Measurements from ENCODE around the gene NT5C1A.

Gene NT5C1A

GRCh38 chr1:39668894-39669293 lies 3.0 kb downstream of the NT5C1A start:
- H3K4ac ChIP-seq (ENCODE audit: low read depth in 1 of 2, low read length in 2 of 2), result no peak overlapping the region
- peaks cover 85 to 88% of the 10 kb centered on the region in 2 experiments for H3K27me3 ChIP-seq (ENCODE audit: control insufficient read depth in 1 of 2, insufficient read depth in 1 of 2, low read length in 2 of 2)
- H2AK5ac ChIP-seq (ENCODE audit: low read length, severe bottlenecking), result no peak overlapping the region
- H4K8ac ChIP-seq (ENCODE audit: low read length), result no peak overlapping the region
- H2BK12ac ChIP-seq (ENCODE audit: low read length in 2 of 2), result no peak overlapping the region
- no peak overlapping the region for H3K18ac ChIP-seq (ENCODE audit: low read depth in 1 of 2, low read length in 2 of 2)
- no peak overlapping the region for H3K27ac ChIP-seq (ENCODE audit: low read length, poor library complexity, severe bottlenecking)
- H3K4me3 ChIP-seq (ENCODE audit: insufficient read depth in 1 of 2, low read depth in 1 of 2, low read length in 2 of 2), result no peak overlapping the region
- no peak overlapping the region for H3K23ac ChIP-seq (ENCODE audit: low read length in 2 of 2)
- H2BK5ac ChIP-seq (ENCODE audit: low read depth, low read length, poor library complexity, severe bottlenecking), result no peak overlapping the region
- H3K79me1 ChIP-seq (replicated peaks; ENCODE audit: low read length, poor library complexity, severe bottlenecking), result no peaks in the 10 kb centered on the region
- peaks cover 14% of the 10 kb centered on the region for H3K4me1 ChIP-seq (ENCODE audit: control insufficient read depth, insufficient read depth, low read depth, low read length)
- no peak overlapping the region for H2AFZ ChIP-seq (ENCODE audit: low read depth, low read length)
- no peak overlapping the region for H3K9ac ChIP-seq (ENCODE audit: low read length)
- H3K9me3 ChIP-seq (ENCODE audit: control insufficient read depth, low read length), result peaks cover 6% of the 10 kb centered on the region
- no peak overlapping the region for H2BK15ac ChIP-seq (ENCODE audit: low read depth, poor library complexity, severe bottlenecking)
- H4K91ac ChIP-seq (ENCODE audit: low read length), result no peak overlapping the region
- H2BK120ac ChIP-seq (ENCODE audit: low read depth, low read length), result no peak overlapping the region
- 89% methylated on average over 3 of the region's 3 CpGs for WGBS
- no peak for DNase-seq
- no peak overlapping the region for H3K4me2 ChIP-seq (ENCODE audit: low read length, poor library complexity, severe bottlenecking)
- H3K14ac ChIP-seq (ENCODE audit: low read length in 2 of 2), result no peak overlapping the region
- H3K36me3 ChIP-seq (ENCODE audit: control insufficient read depth in 1 of 2, insufficient read depth in 2 of 2, low read depth in 1 of 2, low read length in 2 of 2), result no peaks in the 10 kb centered on the region

DNA sequence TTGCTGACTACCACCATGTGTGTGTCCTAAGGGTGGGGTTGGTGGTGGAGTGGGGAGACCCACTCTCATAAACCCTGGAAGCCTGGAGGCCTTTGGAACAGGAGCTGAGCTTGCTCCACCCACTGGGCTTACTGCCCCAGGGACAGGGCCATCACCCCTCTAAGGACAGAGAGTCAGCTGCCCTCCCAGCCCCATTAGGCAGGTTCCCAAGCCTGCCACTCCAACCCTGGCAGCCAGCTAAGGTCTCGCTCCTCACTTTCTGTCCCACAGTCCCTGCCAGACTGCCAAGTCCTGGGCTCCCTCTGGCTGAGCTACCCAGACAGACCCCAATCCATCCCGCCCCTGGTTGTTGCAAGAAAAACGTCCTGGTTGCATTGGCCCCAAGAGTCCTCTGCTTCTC lies 3.8 kb downstream of the NT5C1A start:
- Histone ChIP-seq H2AK5ac (ENCODE audit: low read length, severe bottlenecking) (no peak overlapping the region), H3K23ac (ENCODE audit: low read length in 2 of 2) (no peak overlapping the region), H3K18ac (ENCODE audit: low read depth in 1 of 2, low read length in 2 of 2) (no peak overlapping the region), H3K36me3 (ENCODE audit: control insufficient read depth in 1 of 2, insufficient read depth in 2 of 2, low read depth in 1 of 2, low read length in 2 of 2) (no peaks in the 10 kb centered on the region), H3K4me3 (ENCODE audit: insufficient read depth in 1 of 2, low read depth in 1 of 2, low read length in 2 of 2) (no peak overlapping the region), H3K79me1 (replicated peaks; ENCODE audit: low read length, poor library complexity, severe bottlenecking) (no peaks in the 10 kb centered on the region), H2BK15ac (ENCODE audit: low read depth, poor library complexity, severe bottlenecking) (no peak overlapping the region), H3K14ac (ENCODE audit: low read length in 2 of 2) (no peak overlapping the region), H2BK5ac (ENCODE audit: low read depth, low read length, poor library complexity, severe bottlenecking) (no peak overlapping the region), H3K9ac (ENCODE audit: low read length) (no peak overlapping the region), H2BK120ac (ENCODE audit: low read depth, low read length) (no peak overlapping the region), H3K27ac (ENCODE audit: low read length, poor library complexity, severe bottlenecking) (no peak overlapping the region), H2AFZ (ENCODE audit: low read depth, low read length) (no peak overlapping the region), H3K4me1 (ENCODE audit: control insufficient read depth, insufficient read depth, low read depth, low read length) (peaks cover 14% of the 10 kb centered on the region), H3K4me2 (ENCODE audit: low read length, poor library complexity, severe bottlenecking) (no peak overlapping the region), H3K27me3 (ENCODE audit: control insufficient read depth in 1 of 2, insufficient read depth in 1 of 2, low read length in 2 of 2) (peaks cover 81 to 86% of the 10 kb centered on the region in 2 experiments), H3K4ac (ENCODE audit: low read depth in 1 of 2, low read length in 2 of 2) (no peak overlapping the region), H4K8ac (ENCODE audit: low read length) (no peak overlapping the region), H3K9me3 (ENCODE audit: control insufficient read depth, low read length) (no peaks in the 10 kb centered on the region), H4K91ac (ENCODE audit: low read length) (no peak overlapping the region), H2BK12ac (ENCODE audit: low read length in 2 of 2) (no peak overlapping the region)
- DNase-seq, result no peak
- WGBS, result 56% methylated on average over 3 of the region's 3 CpGs

DNA sequence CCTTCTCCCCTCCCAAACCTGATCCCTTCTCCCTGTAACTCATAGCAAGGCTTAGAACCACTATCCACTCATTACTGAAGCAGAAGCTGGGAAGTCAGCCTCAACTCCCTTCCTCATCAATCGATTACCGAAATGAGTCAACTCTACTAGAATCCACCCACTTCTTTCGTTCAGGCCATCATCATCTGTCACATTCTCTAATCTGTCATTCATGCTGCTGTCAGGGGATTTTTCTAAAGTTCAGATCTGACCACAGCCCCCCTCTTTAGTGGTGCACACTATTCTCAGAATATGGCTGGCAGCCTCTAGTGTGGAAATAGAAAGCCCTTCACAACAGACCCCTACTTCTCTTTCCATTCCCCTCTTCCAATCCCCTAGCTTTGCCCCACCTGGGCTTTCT lies 5.1 kb downstream of the NT5C1A start:
- H3K4ac ChIP-seq (ENCODE audit: low read depth in 1 of 2, low read length in 2 of 2), result no peak overlapping the region
- no peak overlapping the region for H2AK5ac ChIP-seq (ENCODE audit: low read length, severe bottlenecking)
- H3K14ac ChIP-seq (ENCODE audit: low read length in 2 of 2), result no peak overlapping the region
- 78% methylated on average over 3 of the region's 3 CpGs for WGBS
- no peak overlapping the region for H3K4me2 ChIP-seq (ENCODE audit: low read length, poor library complexity, severe bottlenecking)
- H2AFZ ChIP-seq (ENCODE audit: low read depth, low read length), result no peak overlapping the region
- DNase-seq, result no peak
- no peaks in the 10 kb centered on the region for H3K9me3 ChIP-seq (ENCODE audit: control insufficient read depth, low read length)
- H3K23ac ChIP-seq (ENCODE audit: low read length in 2 of 2), result no peak overlapping the region
- H4K8ac ChIP-seq (ENCODE audit: low read length), result no peak overlapping the region
- H3K27ac ChIP-seq (ENCODE audit: low read length, poor library complexity, severe bottlenecking), result no peak overlapping the region
- H2BK15ac ChIP-seq (ENCODE audit: low read depth, poor library complexity, severe bottlenecking), result no peak overlapping the region
- H3K18ac ChIP-seq (ENCODE audit: low read depth in 1 of 2, low read length in 2 of 2), result no peak overlapping the region
- no peaks in the 10 kb centered on the region for H3K36me3 ChIP-seq (ENCODE audit: control insufficient read depth in 1 of 2, insufficient read depth in 2 of 2, low read depth in 1 of 2, low read length in 2 of 2)
- no peak overlapping the region for H2BK5ac ChIP-seq (ENCODE audit: low read depth, low read length, poor library complexity, severe bottlenecking)
- H2BK120ac ChIP-seq (ENCODE audit: low read depth, low read length), result no peak overlapping the region
- no peak overlapping the region for H3K9ac ChIP-seq (ENCODE audit: low read length)
- no peak overlapping the region for H2BK12ac ChIP-seq (ENCODE audit: low read length in 2 of 2)
- H4K91ac ChIP-seq (ENCODE audit: low read length), result no peak overlapping the region
- no peaks in the 10 kb centered on the region for H3K79me1 ChIP-seq (replicated peaks; ENCODE audit: low read length, poor library complexity, severe bottlenecking)
- H3K27me3 ChIP-seq (ENCODE audit: control insufficient read depth in 1 of 2, insufficient read depth in 1 of 2, low read length in 2 of 2), result peaks cover 80 to 86% of the 10 kb centered on the region in 2 experiments
- H3K4me1 ChIP-seq (ENCODE audit: control insufficient read depth, insufficient read depth, low read depth, low read length), result peaks cover 8% of the 10 kb centered on the region
- no peak overlapping the region for H3K4me3 ChIP-seq (ENCODE audit: insufficient read depth in 1 of 2, low read depth in 1 of 2, low read length in 2 of 2)

DNA sequence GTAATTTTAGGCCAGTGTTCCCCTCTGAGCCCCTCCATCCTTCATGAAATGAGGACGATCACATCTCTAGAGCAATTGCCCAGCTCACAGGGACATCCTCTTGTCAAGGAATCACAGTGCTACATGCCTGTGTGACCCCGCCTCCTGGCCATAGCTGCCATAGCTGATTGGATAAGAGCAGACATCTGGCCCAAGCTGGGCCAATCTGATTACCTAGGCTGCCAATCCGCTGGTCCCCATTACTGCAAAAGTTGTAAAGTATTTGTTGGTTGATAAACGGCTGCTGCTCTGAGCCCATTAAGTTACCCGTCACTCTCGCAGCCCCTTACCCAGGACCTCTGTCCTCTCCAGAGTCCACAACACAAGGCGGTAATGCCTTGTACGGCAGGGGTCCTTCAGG lies 8.3 kb downstream of the NT5C1A start:
- Histone ChIP-seq H3K9ac (ENCODE audit: low read length) (no peak overlapping the region), H4K91ac (ENCODE audit: low read length) (no peak overlapping the region), H3K27me3 (ENCODE audit: control insufficient read depth in 1 of 2, insufficient read depth in 1 of 2, low read length in 2 of 2) (peaks cover 82 to 86% of the 10 kb centered on the region in 2 experiments), H2AFZ (ENCODE audit: low read depth, low read length) (no peak overlapping the region), H3K14ac (ENCODE audit: low read length in 2 of 2) (no peak overlapping the region), H2AK5ac (ENCODE audit: low read length, severe bottlenecking) (no peak overlapping the region), H3K4ac (ENCODE audit: low read depth in 1 of 2, low read length in 2 of 2) (no peak overlapping the region), H2BK5ac (ENCODE audit: low read depth, low read length, poor library complexity, severe bottlenecking) (no peak overlapping the region), H3K79me1 (replicated peaks; ENCODE audit: low read length, poor library complexity, severe bottlenecking) (no peaks in the 10 kb centered on the region), H2BK120ac (ENCODE audit: low read depth, low read length) (no peak overlapping the region), H3K4me1 (ENCODE audit: control insufficient read depth, insufficient read depth, low read depth, low read length) (no peaks in the 10 kb centered on the region), H2BK12ac (ENCODE audit: low read length in 2 of 2) (no peak overlapping the region), H3K18ac (ENCODE audit: low read depth in 1 of 2, low read length in 2 of 2) (no peak overlapping the region), H3K23ac (ENCODE audit: low read length in 2 of 2) (no peak overlapping the region), H3K4me2 (ENCODE audit: low read length, poor library complexity, severe bottlenecking) (no peak overlapping the region), H3K9me3 (ENCODE audit: control insufficient read depth, low read length) (no peaks in the 10 kb centered on the region), H3K36me3 (ENCODE audit: control insufficient read depth in 1 of 2, insufficient read depth in 2 of 2, low read depth in 1 of 2, low read length in 2 of 2) (no peaks in the 10 kb centered on the region), H3K4me3 (ENCODE audit: insufficient read depth in 1 of 2, low read depth in 1 of 2, low read length in 2 of 2) (no peak overlapping the region), H4K8ac (ENCODE audit: low read length) (no peak overlapping the region), H3K27ac (ENCODE audit: low read length, poor library complexity, severe bottlenecking) (no peak overlapping the region), H2BK15ac (ENCODE audit: low read depth, poor library complexity, severe bottlenecking) (no peak overlapping the region)
- DNase-seq, result no peak
- 82% methylated on average over 5 of the region's 8 CpGs for WGBS
